Ureter (tissue), 1 donor: Measurements from ENCODE around the gene ITGB3BP. TPM values are rescaled to one million over a fixed set of nuclear protein-coding genes. Genes with fewer than 3 reads are reported as not detected.
"Not testable (repeated sequence)": the region's sequence is repeated elsewhere in the genome, so short reads cannot be mapped to it uniquely, and the experiment has no call there.

ENCODE experiments used
- DNase-seq: peaks from one replicate; pipeline ENCODE4 v3.0.0-alpha.2; 2020; ENCODE audit warnings: low spot score
- total RNA-seq: library from RNA; stranded (reverse); gene quantifications from one replicate; pipeline ENCODE4 v1.2.4, GENCODE V29; 2023
- donor health status: DM: yes; HTN: yes; CAD: no.

The ITGB3BP gene
- total RNA-seq, 1 donor from 2014 or later = 37.6 TPM

DNA sequence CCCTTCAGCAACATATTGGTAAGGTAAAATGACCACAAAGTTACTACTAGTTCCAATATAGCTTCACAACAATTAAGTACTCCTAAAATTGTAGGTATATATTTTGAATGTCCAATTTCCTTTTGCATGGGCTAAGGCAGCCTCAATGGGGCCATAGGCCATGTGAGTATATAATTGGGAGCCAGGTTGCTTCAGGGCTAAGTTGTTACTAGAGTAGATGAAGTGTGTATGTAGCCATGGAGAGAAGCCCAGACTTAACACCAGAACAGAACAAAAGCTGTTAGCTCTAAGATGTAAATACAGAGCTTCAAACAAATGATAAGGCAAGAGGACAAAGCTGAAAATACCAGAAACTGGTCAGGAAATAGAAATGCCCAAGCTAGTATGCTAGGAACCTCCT, 16.2 kb downstream of the ITGB3BP start:
- no peak for DNase-seq

- no peak for DNase-seq
Measured at GRCh38 chr1:63501256-63501655, 21.8 kb downstream of the ITGB3BP start.

GRCh38 chr1:63498106-63498505, 24.9 kb downstream of the ITGB3BP start:
- DNase-seq = no peak

GRCh38 chr1:63497577-63497976, 25.4 kb downstream of the ITGB3BP start:
- no peak for DNase-seq

- no peak for DNase-seq
Measured at GRCh38 chr1:63487336-63488065, 35.5 kb downstream of the ITGB3BP start.

DNA sequence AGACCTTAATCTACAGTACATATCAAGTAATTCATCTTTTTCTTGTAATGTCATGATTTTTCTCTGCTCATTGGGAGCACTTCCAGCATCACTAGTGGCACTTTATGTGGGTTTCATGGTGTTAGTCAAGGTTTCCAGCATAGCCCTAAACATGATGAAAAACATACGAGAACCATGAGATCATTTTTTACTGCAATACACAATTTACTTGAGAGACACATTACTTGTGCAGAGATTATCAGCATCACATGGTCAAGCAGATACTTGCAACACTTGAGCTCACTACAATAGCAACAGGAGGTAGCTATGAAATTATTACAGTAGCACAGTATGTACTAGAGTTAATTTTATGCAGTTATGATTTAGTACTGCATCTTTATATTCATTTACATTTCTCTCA, 36.4 kb downstream of the ITGB3BP start:
- no peak for DNase-seq

DNA sequence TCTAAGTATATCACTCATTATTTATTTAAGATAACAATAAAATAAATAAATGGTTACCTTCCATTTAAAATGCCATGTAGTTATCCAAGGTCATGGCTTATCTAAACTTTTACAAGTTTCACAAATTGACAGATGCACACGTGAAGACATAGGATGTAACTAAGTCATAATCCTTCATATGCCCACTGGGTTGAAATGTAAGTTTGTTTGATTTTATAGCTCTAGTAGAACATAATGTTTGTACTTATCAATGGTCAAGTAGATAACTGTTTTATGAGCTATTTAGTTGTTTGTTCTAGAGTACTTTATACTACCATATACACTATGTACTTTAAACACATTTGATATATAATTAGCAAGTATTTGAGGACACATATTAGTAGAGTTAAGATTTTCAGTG, 43.0 kb downstream of the ITGB3BP start:
- no peak for DNase-seq

DNA sequence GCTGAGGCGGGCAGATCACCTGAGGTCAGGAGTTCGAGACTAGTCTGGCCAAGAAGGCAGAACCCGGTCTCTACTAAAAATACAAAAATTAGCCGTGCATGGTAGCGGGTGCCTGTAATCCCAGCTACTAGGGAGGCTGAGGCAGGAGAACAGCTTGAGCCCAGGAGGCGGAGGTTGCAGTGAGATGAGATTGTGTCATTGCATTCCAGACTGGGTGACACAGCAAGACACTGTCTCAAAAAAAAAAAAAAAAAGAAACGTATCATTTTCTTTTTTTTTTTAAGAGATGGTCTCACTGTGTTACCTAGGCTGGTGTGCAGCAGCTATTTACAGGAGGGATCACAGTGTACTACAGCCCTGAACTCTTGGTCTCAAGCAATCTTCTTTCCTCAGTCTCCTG, 47.3 kb downstream of the ITGB3BP start:
- DNase-seq = no peak

DNA sequence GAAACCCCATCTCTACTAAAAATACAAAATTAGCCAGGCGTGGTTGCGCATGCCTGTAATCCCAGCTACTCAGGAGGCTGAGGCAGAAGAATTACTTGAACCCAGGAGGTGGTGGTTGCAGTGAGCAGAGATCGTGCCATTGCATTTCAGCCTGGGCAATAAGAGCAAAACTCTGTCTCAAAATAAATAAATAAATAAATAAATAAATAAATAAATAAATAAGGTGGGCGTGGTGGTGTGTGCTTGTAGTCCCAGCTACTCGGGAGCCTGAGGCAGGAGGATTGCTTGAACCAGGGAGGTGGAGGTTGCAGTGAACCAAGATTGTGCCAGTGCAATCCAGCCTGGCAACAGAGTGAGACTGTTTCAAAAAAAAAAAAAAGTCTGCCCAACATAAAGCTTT, 54.3 kb downstream of the ITGB3BP start:
- DNase-seq = not testable (repeated sequence)

DNA sequence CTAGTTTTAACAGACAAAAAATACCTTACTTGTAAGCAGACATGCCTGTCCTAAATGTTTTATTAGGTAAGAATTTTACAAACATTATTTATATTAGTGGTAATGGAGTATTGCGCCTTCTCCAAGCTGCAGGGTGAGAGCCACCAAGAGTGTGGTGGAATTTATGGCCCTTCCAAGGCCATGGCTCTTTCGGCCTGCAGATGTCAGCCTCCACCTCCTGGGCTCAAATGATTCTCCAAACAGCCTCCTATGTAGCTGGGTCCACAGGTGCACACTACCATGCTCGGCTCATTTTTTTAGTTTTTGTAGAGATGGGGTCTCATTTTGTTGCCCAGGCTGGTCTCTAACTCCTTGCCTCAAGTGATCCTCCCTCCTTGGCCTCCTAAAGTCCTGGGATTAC, 56.3 kb downstream of the ITGB3BP start:
- DNase-seq = no peak

DNA sequence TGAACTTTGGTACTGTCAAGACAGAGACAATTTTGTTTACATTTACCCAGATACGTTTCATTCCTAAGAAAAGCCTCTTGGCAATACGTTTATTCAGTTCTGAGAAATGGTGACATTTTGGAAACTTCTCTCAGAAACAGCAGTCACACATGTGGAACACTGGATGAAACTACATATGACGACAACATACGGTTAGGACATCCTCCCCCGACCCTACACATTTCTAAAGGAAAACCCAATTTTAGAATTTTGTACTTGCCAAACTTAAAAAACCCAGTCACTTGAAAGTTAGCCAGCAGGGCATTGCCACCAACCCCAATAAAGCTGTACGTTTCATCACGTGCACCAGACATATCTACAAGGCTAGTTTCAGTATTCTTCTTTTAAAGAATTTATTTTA, 56.8 kb downstream of the ITGB3BP start:
- no peak for DNase-seq

GRCh38 chr1:63463248-63463647, 59.8 kb downstream of the ITGB3BP start:
- DNase-seq = no peak

GRCh38 chr1:63461661-63462230, 61.3 kb downstream of the ITGB3BP start:
- no peak for DNase-seq

DNA sequence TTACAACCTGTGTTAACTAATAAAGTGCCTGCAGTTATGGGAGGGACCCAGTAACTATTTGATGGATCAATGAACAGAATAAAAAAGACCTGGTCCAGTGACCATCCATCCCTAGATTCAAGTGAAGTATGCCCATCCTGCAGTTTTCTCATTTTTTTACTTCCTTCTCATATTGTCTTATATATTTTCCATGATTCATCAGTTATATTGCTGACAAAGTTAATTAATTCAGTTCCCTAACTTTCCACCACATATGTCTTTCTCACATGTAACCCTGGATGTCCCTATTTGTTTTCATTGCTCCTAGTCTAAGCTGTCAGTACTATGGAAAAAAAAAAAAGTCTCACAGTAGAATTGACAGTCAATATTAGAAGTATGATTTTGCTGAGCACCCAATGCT, 64.3 kb downstream of the ITGB3BP start:
- no peak for DNase-seq

DNA sequence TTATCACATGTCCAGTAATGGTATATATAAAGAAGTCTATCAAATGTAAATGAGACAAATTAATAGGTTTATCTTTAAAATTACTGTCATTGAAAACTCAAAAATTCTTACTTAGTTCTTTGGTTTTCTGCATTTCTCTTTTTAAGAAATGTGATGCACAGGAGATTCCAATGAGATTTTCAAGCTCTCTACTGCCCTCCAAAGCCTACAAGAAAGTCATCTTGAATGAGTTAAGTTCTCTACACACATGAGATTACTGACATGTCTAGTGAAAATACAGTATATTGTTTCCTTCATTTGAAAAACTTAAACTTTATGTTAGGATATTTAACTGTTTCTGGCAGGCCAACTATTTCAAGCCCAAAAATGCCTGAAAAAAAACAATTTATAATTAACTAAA, 68.8 kb downstream of the ITGB3BP start:
- DNase-seq = no peak

DNA sequence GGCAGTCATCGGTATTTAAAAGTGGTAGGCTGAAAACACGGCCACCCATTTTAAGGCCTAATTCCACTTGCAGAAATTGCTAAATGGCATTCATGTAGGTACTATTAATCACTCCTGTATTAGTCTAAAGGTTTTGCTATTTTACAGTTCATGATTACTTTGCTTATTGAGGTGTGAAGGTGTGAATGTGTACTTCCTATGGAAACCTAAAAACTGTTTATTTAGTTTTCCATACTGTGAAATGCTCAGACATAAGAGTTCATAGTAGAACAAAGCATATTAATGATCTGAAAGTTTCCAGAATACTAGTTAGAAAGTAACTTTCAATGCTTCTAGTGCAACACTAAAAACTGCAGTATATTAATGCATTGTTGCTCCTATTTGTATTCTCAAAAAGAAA, 69.8 kb downstream of the ITGB3BP start:
- DNase-seq = no peak

- DNase-seq = no peak
Measured at GRCh38 chr1:63450416-63450815, 72.6 kb downstream of the ITGB3BP start.

- DNase-seq = no peak
Measured at GRCh38 chr1:63448731-63449246, 74.2 kb downstream of the ITGB3BP start.

DNA sequence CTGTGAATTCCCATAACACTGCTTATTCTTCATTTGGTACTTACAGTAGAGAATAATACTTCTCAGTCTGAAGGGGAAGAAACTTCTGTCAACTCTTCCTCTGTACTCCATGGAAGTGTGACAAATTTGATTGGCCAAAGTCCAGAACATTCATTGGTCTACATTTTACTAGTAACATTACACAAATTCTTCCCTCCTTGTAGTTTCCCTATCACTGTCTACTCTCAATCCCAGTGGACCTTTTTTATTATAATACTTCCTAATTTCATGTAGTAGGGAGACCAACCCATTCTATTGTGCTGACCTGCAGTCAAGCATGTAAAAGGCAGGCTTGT, 80.9 kb downstream of the ITGB3BP start:
- no peak for DNase-seq

GRCh38 chr1:63435161-63435560, 87.9 kb downstream of the ITGB3BP start:
- DNase-seq = no peak

- no peak for DNase-seq
Measured at GRCh38 chr1:63429281-63429680, 93.7 kb downstream of the ITGB3BP start.

GRCh38 chr1:63428815-63429214, 94.2 kb downstream of the ITGB3BP start:
- DNase-seq = no peak

- no peak for DNase-seq
Measured at GRCh38 chr1:63423649-63424048, 99.4 kb downstream of the ITGB3BP start.

DNA sequence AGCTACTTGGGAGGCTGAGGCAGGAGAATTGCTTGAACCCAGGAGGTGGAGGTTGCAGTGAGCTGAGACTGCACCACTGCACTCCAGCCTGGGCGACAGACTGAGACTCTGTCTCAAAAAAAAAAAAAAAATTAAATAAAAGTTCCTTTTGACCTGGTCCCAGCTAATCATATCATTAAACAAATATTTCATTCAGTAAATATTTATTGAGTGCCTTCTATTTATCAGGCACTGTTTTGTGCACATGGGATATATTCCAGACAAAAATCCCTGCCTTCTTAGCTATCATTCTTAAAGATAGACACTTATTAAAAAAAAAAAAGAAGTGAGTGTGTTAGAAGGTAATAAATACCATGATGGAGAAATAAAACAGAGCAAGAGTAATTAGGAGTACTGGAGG, 102.3 kb downstream of the ITGB3BP start:
- not testable (repeated sequence) for DNase-seq
